GM12878 (cell line): Measurements from ENCODE around the gene F2. TPM values are rescaled to one million over a fixed set of nuclear protein-coding genes. Genes with fewer than 3 reads are reported as not detected.

ENCODE experiments used
- ATAC-seq: fragments of 200-7000 bp; cut with Tn5 transposase; 3 replicates; pipeline ENCODE4 v1.9.1; 2020; ENCODE audit warnings: mild to moderate bottlenecking, moderate library complexity
- BruUV-seq: library from RNA; stranded (reverse); fragments of 400-500 nt; replicated peaks from 2 replicates; lab custom pipeline; 2021; lab: Mats Ljungman, UMichigan
- CTCF ChIA-PET: fragments of 300-600 bp; sonication (Branson Sonifier 250); formaldehyde crosslinking; extraction: SDS; loops from one replicate; lab custom pipeline; 2021; ENCODE audit warnings: inconsistent platforms; lab: Yijun Ruan, JAX
- POLR2A ChIA-PET: fragments of 350-600 bp; formaldehyde crosslinking; extraction: SDS; loops from one replicate; lab custom pipeline; 2021; ENCODE audit warnings: inconsistent platforms; lab: Charles Lee
- RAD21 ChIA-PET: fragments of 300-600 bp; sonication (Branson Sonifier 250); formaldehyde crosslinking; loops from one replicate; lab custom pipeline; 2023; ENCODE audit warnings: antibody characterized with exemption; ENCODE audit not compliant: unreplicated experiment; lab: Charles Lee
- SMC1A ChIA-PET: fragments of 300-600 bp; sonication (Branson Sonifier 250); formaldehyde crosslinking; loops from one replicate; lab custom pipeline; 2023; ENCODE audit not compliant: unreplicated experiment, uncharacterized antibody; lab: Charles Lee
- DNase-seq: peaks from one replicate; pipeline ENCODE4 v3.0.0-alpha.2; 2011; ENCODE audit warnings: low read depth, low spot score
- FAIRE-seq: peaks from 3 replicates; lab custom pipeline; 2011; peaks lifted over from hg19 to GRCh38; lab: Jason Lieb, UNC
- H2AFZ ChIP-seq: 2 replicates; pipeline ENCODE4 v1.6.0; 2011; ENCODE audit warnings: low read depth, low read length, control low read depth; ENCODE audit not compliant: control insufficient read depth
- H3K27ac ChIP-seq: 2 replicates; pipeline ENCODE4 v1.5.1; 2011; ENCODE audit warnings: control low read depth; ENCODE audit not compliant: control insufficient read depth, insufficient read depth
- H3K27me3 ChIP-seq, 2 experiments: replicated peaks in 1 of 2; 2 replicates each; pipeline versions ENCODE4 v1.6.0 to v1.6.1; 2011; ENCODE audit warnings: low read length in 1 of 2; ENCODE audit not compliant: control insufficient read depth in 2 of 2, insufficient read depth in 2 of 2
- H3K36me3 ChIP-seq, 2 experiments: 2 replicates each; pipeline ENCODE4 v1.5.1; 2011; ENCODE audit warnings: low read length in 1 of 2; ENCODE audit not compliant: control insufficient read depth in 2 of 2, insufficient read depth in 2 of 2
- H3K4me1 ChIP-seq: 2 replicates; pipeline ENCODE4 v1.6.1; 2011; ENCODE audit warnings: mild to moderate bottlenecking, low read length, moderate library complexity, mixed read lengths; ENCODE audit not compliant: control insufficient read depth, insufficient read depth
- H3K4me2 ChIP-seq: 2 replicates; pipeline ENCODE4 v1.6.0; 2011; ENCODE audit warnings: control low read depth; ENCODE audit not compliant: control insufficient read depth, insufficient read depth
- H3K4me3 ChIP-seq: fragments of 200-600 bp; sonication (generic); 2 replicates; pipeline ENCODE4 v1.5.1; 2016
- H3K79me2 ChIP-seq: 2 replicates; pipeline ENCODE4 v1.6.0; 2011; ENCODE audit warnings: low read length; ENCODE audit not compliant: control insufficient read depth, insufficient read depth
- H3K9ac ChIP-seq: 2 replicates; pipeline ENCODE4 v1.8.0; 2011; ENCODE audit warnings: low read length, control low read depth, mixed read lengths; ENCODE audit not compliant: control insufficient read depth, insufficient read depth
- H3K9me3 ChIP-seq: replicated peaks from 3 replicates; pipeline ENCODE4 v1.5.1; 2011; ENCODE audit warnings: mild to moderate bottlenecking, low read length; ENCODE audit not compliant: control insufficient read depth, insufficient read depth
- H4K20me1 ChIP-seq: 2 replicates; pipeline ENCODE4 v1.6.0; 2011; ENCODE audit not compliant: control insufficient read depth, insufficient read depth
- CBX5 ChIP-seq: sonication (generic); IDR thresholded peaks from 2 replicates; pipeline ENCODE4 v1.6.1; 2016; ENCODE audit warnings: low read depth, moderate library complexity, mild to moderate bottlenecking, inconsistent platforms
- ELK1 ChIP-seq: IDR thresholded peaks from 2 replicates; pipeline ENCODE4 v1.6.1; 2012; ENCODE audit warnings: low read depth, low read length, improper control_type of control experiment
- JUNB ChIP-seq: IDR thresholded peaks from 2 replicates; pipeline ENCODE4 v1.6.1; 2016; ENCODE audit warnings: antibody characterized with exemption, mild to moderate bottlenecking
- KDM1A ChIP-seq: fragments of 200-600 bp; sonication (generic); IDR thresholded peaks from 2 replicates; pipeline ENCODE4 v1.6.1; 2016; ENCODE audit warnings: borderline replicate concordance
- PAX8 ChIP-seq: fragments of 450-650 bp; IDR thresholded peaks from 2 replicates; pipeline ENCODE4 v1.6.1; 2017; ENCODE audit warnings: mild to moderate bottlenecking, moderate library complexity
- POLR2AphosphoS2 ChIP-seq: IDR thresholded peaks from 2 replicates; pipeline ENCODE4 v1.6.1; 2011; ENCODE audit warnings: low read depth, mild to moderate bottlenecking, low read length, improper control_type of control experiment, moderate library complexity
- RB1 ChIP-seq: fragments of 450-650 bp; formaldehyde crosslinking; IDR thresholded peaks from 2 replicates; pipeline ENCODE4 v1.6.1; 2017; ENCODE audit warnings: mild to moderate bottlenecking, borderline replicate concordance
- RBBP5 ChIP-seq: fragments of 200-600 bp; sonication (generic); conservative IDR thresholded peaks from 2 replicates; pipeline ENCODE4 v1.6.1; 2016
- SREBF2 ChIP-seq: IDR thresholded peaks from 2 replicates; pipeline ENCODE4 v1.6.1; 2012; ENCODE audit warnings: mild to moderate bottlenecking, low read length
- STAT1 ChIP-seq: fragments of 450-650 bp; conservative IDR thresholded peaks from 2 replicates; pipeline ENCODE4 v1.6.1; 2014; ENCODE audit warnings: antibody characterized with exemption, mild to moderate bottlenecking
- YY1 ChIP-seq: IDR thresholded peaks from 2 replicates; pipeline ENCODE4 v1.6.1; 2011; ENCODE audit warnings: low read depth, mild to moderate bottlenecking, low read length
- ZBTB33 ChIP-seq: fragments of 450-650 bp; IDR thresholded peaks from 2 replicates; pipeline ENCODE4 v1.6.1; 2017; ENCODE audit warnings: mild to moderate bottlenecking
- ZNF207 ChIP-seq: fragments of 450-650 bp; IDR thresholded peaks from 2 replicates; pipeline ENCODE4 v1.6.1; 2014; ENCODE audit warnings: antibody characterized with exemption, mild to moderate bottlenecking, borderline replicate concordance
- WGBS: methylation state at CpG from one replicate; pipeline ENCODE4 v1.1.6; 2016; ENCODE audit warnings: low lambda C conversion rate; ENCODE audit not compliant: insufficient replicate concordance, insufficient coverage; ENCODE audit errors: missing lambda C conversion rate; 5-methylcytosine and 5-hydroxymethylcytosine counted together
- in situ Hi-C: fragments of 300-500 bp; cut with MboI; formaldehyde crosslinking; loops from 9 replicates; pipeline ENCODE4 v1.14.3; 2018; ENCODE audit warnings: mixed read lengths
- intact Hi-C: fragments of 100-400 bp; cut with micrococcal nuclease; formaldehyde crosslinking; loops from one replicate; pipeline ENCODE4 v1.14.2; 2022; ENCODE audit not compliant: unreplicated experiment
- polyA plus RNA-seq, 11 experiments: library from polyadenylated mRNA; depleted of rRNA in 4 of 11; unstranded in 6 of 11; stranded (reverse) in 5 of 11; fragments of >200 nt; fragmentation: Nextera tagmentation in 4 of 11; fragmentation: Illumina TruSeq in 1 of 11; extraction: Ambion mirVana in 4 of 11; extraction: Trizol in 1 of 11; gene quantifications; 1 replicate in 1 of 11; 2 replicates in 10 of 11; pipeline versions ENCODE4 v1.2.1 to v1.2.3, GENCODE V29; 2011 to 2016; ENCODE audit warnings: inconsistent platforms in 2 of 11, missing spikeins in 2 of 11, low read depth in 1 of 11
- total RNA-seq, 4 experiments: library from RNA; depleted of rRNA in 3 of 4; stranded (reverse); fragments of >200 nt in 3 of 4; fragmentation: Illumina TruSeq in 1 of 4; extraction: Trizol in 1 of 4; gene quantifications; 2 replicates each; pipeline versions ENCODE4 v1.2.1 to v1.2.3, GENCODE V29; 2013 to 2021
- TF ChIP-seq, protein P1 (sequence below): fragments of 450-650 bp; IDR thresholded peaks from 2 replicates; pipeline ENCODE4 v1.6.1; 2017; ENCODE audit warnings: mild to moderate bottlenecking, low read depth, inconsistent platforms; ENCODE audit not compliant: poor library complexity, severe bottlenecking
- TF ChIP-seq, protein P2 (sequence below): IDR thresholded peaks from 2 replicates; pipeline ENCODE4 v1.6.1; 2012; ENCODE audit warnings: low read depth, low read length, improper control_type of control experiment

Gene F2
- total and polyA plus RNA-seq, 10 of the 15 experiments (the other 5 are each of a cell fraction or from before 2014, with no cell fraction given), result 0.23 to 0.72 TPM; not detected in 8

DNA sequence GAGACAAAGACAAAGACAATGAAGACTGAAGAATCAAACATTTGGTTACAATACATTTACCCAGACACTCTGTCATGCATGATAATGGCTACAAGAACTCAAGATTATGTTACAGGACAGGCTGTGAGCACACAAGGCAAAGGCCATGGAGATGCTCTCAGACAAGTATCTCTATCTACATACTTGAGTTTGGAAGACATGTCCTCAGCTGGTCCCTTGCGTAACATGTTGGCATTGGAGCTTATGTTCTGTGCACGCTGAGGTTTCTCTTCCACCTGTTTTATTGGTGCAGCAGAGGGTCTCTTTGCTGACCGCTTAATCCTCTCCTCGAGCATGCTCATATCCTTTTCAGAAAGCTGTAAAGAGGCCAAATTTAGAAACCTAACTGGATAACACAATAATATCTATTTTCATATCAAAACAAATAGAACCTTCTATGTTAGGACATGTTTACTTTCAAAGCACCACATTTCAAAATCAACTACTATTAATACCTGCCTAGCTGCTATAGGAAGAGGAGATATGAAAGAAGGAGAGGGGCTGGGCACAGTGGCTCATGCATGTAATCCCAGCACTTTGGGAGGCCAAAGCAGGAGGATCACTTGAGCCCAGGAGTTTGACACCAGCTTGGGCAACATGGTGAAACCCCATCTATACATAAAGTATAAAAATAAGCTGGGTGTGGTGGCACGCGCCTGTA lies 41.6 kb downstream of the F2 start:
- RAD21 ChIA-PET, result no interaction called here
- no TSS peak for BruUV-seq
- Histone ChIP-seq H3K9me3 (no peaks in the 10 kb centered on the region), H3K4me3 (no peak overlapping the region), H2AFZ (no peak overlapping the region), H3K27ac (no peak overlapping the region), H3K27me3 (no peaks in the 10 kb centered on the region), H3K36me3 (peaks cover 16 to 46% of the 10 kb centered on the region in 2 experiments), H3K4me1 (no peaks in the 10 kb centered on the region), H3K9ac (no peak overlapping the region), H3K79me2 (no peaks in the 10 kb centered on the region), H3K4me2 (no peak overlapping the region), H4K20me1 (no peaks in the 10 kb centered on the region)
- POLR2A ChIA-PET, result no interaction called here
- CTCF ChIA-PET, result no interaction called here
- FAIRE-seq (no peak), DNase-seq (no peak), ATAC-seq (no peak)
- 98% methylated on average over 6 of the region's 6 CpGs for WGBS
- in situ Hi-C loops, result no loop called here
- intact Hi-C loops, result no loop called here
- TF ChIP-seq JUNB (no peak), STAT1 (no peak), RBBP5 (no peak), ZBTB33 (no peak), ELK1 (no peak), SREBF2 (no peak), ZNF207 (no peak), PAX8 (no peak), POLR2AphosphoS2 (no peak), YY1 (no peak), CBX5 (no peak), RB1 (no peak), KDM1A (no peak)
- TF ChIP-seq, protein P1, sequence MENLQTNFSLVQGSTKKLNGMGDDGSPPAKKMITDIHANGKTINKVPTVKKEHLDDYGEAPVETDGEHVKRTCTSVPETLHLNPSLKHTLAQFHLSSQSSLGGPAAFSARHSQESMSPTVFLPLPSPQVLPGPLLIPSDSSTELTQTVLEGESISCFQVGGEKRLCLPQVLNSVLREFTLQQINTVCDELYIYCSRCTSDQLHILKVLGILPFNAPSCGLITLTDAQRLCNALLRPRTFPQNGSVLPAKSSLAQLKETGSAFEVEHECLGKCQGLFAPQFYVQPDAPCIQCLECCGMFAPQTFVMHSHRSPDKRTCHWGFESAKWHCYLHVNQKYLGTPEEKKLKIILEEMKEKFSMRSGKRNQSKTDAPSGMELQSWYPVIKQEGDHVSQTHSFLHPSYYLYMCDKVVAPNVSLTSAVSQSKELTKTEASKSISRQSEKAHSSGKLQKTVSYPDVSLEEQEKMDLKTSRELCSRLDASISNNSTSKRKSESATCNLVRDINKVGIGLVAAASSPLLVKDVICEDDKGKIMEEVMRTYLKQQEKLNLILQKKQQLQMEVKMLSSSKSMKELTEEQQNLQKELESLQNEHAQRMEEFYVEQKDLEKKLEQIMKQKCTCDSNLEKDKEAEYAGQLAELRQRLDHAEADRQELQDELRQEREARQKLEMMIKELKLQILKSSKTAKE, result no peak
- TF ChIP-seq, protein P2, sequence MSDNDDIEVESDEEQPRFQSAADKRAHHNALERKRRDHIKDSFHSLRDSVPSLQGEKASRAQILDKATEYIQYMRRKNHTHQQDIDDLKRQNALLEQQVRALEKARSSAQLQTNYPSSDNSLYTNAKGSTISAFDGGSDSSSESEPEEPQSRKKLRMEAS, result no peak
- SMC1A ChIA-PET, result interaction anchor here (0.7 to 1.1 kb wide), 2 partner anchors 10 to 1320 kb away, joined by 3 read pairs; no protein-coding TSS in a partner anchor
